AG09319 (cell line): ENCODE results near the gene SSH2.

Source experiments
- DNase-seq: peaks from one replicate; pipeline ENCODE4 v3.0.0-alpha.2; 2010; ENCODE audit warnings: low read depth; ENCODE audit errors: extremely low read depth
- TF ChIP-seq, protein P1 (sequence below): IDR thresholded peaks from 2 replicates; pipeline ENCODE4 v1.5.1; 2011; ENCODE audit warnings: low read depth, mild to moderate bottlenecking, inconsistent platforms, low read length, moderate library complexity

SSH2 gene

DNA sequence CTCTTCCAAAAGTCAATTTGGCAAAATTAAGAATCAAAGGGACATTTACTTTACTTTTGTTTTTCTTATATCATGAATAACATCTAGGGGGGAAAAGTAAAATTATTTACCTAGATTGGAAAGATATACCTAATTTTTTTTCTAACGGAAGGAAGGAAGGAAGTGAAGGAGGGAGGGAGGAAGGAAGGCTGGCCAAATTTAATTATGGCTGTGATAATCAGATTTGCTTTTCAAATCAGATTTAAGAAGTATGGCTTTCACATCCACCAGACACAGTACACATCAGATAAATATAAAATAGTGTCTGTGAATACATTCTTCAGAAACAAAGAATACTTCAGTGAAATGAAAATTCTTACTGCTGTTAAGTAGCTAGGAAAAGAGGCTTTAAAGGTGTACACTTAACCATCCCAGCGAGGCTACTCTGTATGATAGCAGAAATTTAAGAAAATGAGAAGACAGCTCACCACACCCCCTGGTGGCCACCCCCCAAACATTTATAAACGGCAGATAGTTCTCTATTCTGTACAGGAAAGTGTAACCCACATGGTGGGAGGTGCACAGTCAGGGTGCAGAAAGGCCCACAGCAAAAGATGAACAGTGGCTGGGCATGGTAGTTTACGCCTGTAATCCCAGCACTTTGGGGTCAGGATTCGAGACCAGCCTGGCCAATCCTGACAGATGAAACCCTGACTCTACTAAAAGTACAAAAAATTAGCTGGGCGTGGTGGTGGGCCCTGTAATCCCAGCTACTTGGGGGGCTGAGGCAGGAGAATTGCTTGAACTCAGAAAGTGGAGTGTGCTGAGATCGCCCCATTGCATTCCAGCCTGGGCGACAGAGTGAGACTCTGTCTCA, 150.8 kb downstream of the SSH2 start:
- DNase-seq = no peak
- TF ChIP-seq, protein P1, sequence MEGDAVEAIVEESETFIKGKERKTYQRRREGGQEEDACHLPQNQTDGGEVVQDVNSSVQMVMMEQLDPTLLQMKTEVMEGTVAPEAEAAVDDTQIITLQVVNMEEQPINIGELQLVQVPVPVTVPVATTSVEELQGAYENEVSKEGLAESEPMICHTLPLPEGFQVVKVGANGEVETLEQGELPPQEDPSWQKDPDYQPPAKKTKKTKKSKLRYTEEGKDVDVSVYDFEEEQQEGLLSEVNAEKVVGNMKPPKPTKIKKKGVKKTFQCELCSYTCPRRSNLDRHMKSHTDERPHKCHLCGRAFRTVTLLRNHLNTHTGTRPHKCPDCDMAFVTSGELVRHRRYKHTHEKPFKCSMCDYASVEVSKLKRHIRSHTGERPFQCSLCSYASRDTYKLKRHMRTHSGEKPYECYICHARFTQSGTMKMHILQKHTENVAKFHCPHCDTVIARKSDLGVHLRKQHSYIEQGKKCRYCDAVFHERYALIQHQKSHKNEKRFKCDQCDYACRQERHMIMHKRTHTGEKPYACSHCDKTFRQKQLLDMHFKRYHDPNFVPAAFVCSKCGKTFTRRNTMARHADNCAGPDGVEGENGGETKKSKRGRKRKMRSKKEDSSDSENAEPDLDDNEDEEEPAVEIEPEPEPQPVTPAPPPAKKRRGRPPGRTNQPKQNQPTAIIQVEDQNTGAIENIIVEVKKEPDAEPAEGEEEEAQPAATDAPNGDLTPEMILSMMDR = peak; percentile 69

DNA sequence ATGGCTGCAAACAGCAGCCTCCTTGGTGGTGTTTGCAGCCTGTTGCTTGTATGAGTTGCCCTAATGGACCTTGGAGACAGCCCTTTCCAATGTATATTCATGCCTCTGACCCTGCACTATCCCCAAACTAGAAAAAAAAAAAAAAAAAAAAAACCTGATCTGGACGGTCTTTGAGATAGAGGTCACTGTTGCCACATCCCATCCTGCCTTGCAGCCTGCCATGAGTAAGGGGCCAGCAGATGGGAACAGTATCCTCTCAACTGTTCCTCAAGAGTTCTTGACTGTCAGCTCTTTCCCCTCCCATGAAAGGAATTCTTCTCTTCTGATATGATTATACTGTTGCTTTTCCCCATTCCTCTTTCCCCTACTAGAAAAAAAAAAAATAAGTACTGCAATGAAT, 152.4 kb downstream of the SSH2 start:
- DNase-seq = no peak
- TF ChIP-seq, protein P1 = no peak

DNA sequence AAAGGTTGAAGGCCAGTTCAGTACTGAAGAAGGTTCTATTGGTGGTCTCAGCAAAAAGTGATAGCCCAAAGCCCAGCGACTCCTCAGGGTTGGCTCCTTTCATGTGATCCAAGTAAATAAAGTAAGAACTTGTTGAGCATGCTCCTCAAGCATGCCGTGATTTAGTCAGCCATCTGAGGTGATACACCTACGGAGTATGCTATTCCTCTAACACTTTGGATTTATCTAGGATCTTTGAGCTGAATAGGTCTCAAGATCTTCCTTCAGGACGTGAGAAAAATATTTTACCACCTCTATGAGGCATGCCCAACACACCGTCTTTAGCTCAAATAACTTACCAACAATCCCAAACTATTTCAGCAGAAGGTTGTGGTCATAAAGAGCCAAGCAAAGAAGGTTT, 154.0 kb downstream of the SSH2 start:
- no peak for DNase-seq
- TF ChIP-seq, protein P1 = no peak

DNA sequence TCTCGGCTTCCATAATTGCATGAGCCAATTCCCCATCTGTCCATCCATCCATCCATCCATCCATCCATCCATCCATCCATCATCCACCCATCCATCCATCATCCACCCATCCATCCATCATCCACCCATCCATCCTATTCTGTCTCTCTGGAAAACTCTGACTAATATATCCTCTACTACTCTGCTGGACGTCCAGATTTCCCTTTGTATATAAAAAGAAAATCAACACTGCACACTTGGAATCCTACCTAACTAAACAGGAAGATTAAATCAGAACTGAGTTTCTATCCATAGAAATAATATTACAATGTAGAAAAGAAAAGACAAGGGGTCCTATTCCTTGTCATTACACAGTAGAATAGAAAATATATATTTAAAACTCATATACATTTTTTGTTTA, 157.0 kb downstream of the SSH2 start:
- TF ChIP-seq, protein P1 = no peak
- DNase-seq = no peak

DNA sequence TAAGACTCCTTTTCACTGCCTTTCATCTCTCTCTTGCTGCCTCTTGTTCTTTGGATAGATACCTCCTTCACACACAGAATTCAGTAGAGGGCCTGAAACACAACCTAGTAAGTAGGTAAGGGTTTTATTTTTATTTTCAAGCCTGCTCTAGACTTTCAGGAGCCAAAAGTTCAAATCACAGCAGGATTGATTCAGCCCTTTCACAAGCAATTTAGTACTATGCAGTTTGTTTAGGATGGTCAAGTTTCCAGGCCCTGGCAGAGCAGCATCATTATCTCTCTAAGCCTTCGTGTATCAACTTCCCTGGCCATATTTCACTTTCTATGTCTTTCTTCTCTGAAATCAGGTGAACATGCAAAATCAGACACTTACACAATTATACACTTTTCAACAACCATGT, 158.5 kb downstream of the SSH2 start:
- TF ChIP-seq, protein P1 = no peak
- DNase-seq = no peak

DNA sequence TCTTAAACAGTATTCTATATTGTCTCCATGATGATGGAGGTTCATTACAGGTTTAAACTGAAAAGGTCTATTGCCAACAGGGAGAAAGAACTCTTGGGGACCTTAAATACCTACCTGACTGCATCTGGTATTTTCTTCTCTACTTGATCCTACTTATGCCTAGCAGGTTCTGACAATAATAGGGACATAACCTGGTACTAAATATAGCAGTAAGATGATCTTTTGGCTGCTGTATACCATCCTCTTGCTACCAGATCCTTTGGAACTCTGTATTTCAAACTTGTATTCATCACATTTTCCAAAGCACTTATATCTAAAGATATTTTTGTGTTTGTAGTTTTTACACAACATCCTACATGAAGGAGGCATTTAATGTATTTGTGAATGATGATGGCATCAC, 160.8 kb downstream of the SSH2 start:
- DNase-seq = no peak
- TF ChIP-seq, protein P1 = no peak

DNA sequence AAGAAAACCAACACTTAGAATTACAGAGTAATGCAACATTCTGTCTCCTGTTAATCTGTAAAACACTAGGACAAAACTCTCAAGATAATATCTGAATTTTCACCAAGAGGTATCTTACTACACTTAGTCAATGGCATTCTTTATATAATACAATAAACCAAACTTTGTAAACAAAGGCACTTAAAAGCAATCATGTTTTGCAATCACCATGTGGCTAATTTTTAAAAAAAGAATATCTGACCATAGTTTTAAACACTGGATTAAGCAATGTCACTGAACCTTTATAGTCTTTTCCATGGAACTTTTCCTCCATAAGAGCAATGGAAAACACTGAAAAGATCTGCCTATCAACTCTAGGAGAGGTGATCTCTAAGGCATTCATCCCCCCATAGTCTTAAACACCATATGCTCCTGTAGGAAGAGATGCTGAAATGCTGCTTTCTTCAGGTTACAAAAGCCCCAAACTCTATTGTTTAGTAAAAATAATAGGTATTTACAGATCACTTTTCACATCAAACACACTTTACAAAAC, 163.2 kb downstream of the SSH2 start:
- DNase-seq = no peak

More for the DNA sequence above, 163.2 kb downstream of the SSH2 start:
- TF ChIP-seq, protein P1 = no peak
